Measurements from ENCODE around the gene TM7SF3. TPM values are rescaled to one million over a fixed set of nuclear protein-coding genes. Genes with fewer than 3 reads are reported as not detected.

TM7SF3 gene
- total RNA-seq, 1 donor from 2014 or later: 48.1 TPM

GRCh38 chr12:26982866-26983265 lies 31.3 kb downstream of the TM7SF3 start:
- H3K4me3 ChIP-seq (ENCODE audit: low read depth, low read length): no peak overlapping the region
- no peak for DNase-seq (ENCODE audit: low read depth)
- TF ChIP-seq, protein P1, sequence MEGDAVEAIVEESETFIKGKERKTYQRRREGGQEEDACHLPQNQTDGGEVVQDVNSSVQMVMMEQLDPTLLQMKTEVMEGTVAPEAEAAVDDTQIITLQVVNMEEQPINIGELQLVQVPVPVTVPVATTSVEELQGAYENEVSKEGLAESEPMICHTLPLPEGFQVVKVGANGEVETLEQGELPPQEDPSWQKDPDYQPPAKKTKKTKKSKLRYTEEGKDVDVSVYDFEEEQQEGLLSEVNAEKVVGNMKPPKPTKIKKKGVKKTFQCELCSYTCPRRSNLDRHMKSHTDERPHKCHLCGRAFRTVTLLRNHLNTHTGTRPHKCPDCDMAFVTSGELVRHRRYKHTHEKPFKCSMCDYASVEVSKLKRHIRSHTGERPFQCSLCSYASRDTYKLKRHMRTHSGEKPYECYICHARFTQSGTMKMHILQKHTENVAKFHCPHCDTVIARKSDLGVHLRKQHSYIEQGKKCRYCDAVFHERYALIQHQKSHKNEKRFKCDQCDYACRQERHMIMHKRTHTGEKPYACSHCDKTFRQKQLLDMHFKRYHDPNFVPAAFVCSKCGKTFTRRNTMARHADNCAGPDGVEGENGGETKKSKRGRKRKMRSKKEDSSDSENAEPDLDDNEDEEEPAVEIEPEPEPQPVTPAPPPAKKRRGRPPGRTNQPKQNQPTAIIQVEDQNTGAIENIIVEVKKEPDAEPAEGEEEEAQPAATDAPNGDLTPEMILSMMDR (conservative IDR thresholded peaks at IDR 0.05; ENCODE audit: low read depth, low read length): no peak

DNA sequence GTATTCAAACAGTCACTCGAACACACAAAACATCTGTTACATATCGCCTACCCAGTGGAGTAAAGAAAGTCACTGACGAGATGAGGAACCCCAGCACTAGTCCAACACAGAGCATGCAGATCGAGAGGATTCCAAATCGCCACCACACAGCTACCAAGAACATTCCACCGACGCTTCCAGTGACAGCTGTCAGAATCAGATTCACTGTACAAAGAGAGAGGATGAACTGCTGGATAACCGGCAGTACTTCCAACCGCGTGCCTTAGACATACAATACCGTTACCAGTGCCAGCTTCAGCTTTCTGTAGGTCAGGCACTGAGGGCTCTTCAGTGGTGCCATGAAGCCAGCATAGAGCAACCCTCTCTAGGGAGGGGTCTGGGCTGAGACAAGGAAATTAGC lies 34.5 kb downstream of the TM7SF3 start:
- no peak for DNase-seq (ENCODE audit: low read depth)
- TF ChIP-seq, protein P1 (conservative IDR thresholded peaks at IDR 0.05; ENCODE audit: low read depth, low read length): no peak
- no peak overlapping the region for H3K4me3 ChIP-seq (ENCODE audit: low read depth, low read length)

GRCh38 chr12:26978801-26979200 lies 35.4 kb downstream of the TM7SF3 start:
- H3K4me3 ChIP-seq (ENCODE audit: low read depth, low read length): no peak overlapping the region
- TF ChIP-seq, protein P1 (conservative IDR thresholded peaks at IDR 0.05; ENCODE audit: low read depth, low read length): no peak
- no peak for DNase-seq (ENCODE audit: low read depth)

DNA sequence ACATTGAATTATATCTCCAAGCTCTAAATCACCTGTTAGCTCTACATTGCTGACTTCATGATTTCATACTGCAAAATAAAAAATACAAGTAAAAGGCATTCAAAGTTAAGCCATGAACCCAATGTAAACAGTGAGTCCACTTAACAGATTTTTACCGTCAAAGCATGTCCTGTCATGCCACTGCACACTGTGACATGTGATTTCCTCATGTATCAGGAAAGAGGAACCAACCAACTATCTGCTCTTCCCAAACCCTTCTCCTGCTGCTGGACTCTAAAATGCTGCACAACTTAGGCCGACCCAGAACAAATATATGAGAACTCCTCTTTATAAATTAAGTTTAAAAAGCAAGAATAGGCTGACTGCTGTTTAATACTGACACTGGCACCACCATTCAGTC lies 37.5 kb downstream of the TM7SF3 start:
- H3K4me3 ChIP-seq (ENCODE audit: low read depth, low read length): no peak overlapping the region
- DNase-seq (ENCODE audit: low read depth): no peak
- TF ChIP-seq, protein P1 (conservative IDR thresholded peaks at IDR 0.05; ENCODE audit: low read depth, low read length): no peak

DNA sequence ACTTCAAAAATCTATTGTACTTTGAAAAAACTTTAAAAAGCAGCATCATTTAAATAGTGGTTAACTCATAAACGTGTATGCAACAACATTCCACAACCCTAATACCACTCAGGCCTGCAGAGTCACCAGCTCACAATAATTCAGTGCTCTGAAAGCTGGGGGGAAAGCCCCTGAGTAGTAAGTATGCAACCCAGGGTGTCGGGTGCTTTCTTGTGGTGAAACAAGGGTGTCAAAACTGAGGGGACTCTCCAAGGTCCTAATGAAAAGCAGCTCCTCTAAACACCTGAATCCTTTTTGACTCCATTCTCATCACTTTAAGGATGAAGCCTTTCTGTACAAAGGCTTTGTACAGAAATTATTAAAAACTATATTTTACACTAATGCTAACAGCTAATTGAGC lies 42.2 kb downstream of the TM7SF3 start:
- TF ChIP-seq, protein P1 (conservative IDR thresholded peaks at IDR 0.05; ENCODE audit: low read depth, low read length): no peak
- DNase-seq (ENCODE audit: low read depth): no peak
- H3K4me3 ChIP-seq (ENCODE audit: low read depth, low read length): no peak overlapping the region

DNA sequence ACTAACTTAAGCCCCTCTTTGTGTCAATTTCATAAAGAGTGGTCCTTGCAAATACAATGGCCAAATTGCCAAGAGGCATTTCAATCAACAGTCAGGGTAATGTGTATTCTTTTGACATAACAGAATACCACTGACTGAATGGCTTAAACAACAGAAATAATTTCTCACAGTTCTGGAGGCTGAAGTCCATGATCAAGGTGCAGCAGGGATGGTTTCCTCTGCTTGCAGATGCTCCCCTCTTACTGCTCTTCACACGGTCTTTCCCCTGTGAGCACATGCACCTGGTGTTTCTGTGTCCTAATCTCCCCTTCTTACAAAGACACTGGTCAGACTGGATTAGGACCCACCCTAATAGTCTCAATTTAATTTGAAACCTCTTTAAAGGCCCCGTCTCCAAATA lies 44.0 kb downstream of the TM7SF3 start:
- H3K4me3 ChIP-seq (ENCODE audit: low read depth, low read length): no peak overlapping the region
- TF ChIP-seq, protein P1 (conservative IDR thresholded peaks at IDR 0.05; ENCODE audit: low read depth, low read length): no peak
- DNase-seq (ENCODE audit: low read depth): no peak

GRCh38 chr12:26966842-26967241 lies 47.3 kb downstream of the TM7SF3 start:
- H3K4me3 ChIP-seq (ENCODE audit: low read depth, low read length): no peak overlapping the region
- DNase-seq (ENCODE audit: low read depth): no peak
- TF ChIP-seq, protein P1 (conservative IDR thresholded peaks at IDR 0.05; ENCODE audit: low read depth, low read length): no peak
